GM21619 (cell line): ENCODE measurements around the gene VSIG10.
"Not testable (repeated sequence)": the region's sequence is repeated elsewhere in the genome, so short reads cannot be mapped to it uniquely, and the experiment has no call there.

Experiments
- ATAC-seq: cut with Tn5 transposase; IDR thresholded peaks from one replicate; pipeline ENCODE4 v1.9.1; 2021; ENCODE audit not compliant: unreplicated experiment

VSIG10 gene

GRCh38 chr12:118103601-118104382 lies at the start of gene VSIG10:
TSS of gene VSIG10 (minus strand) at chr12:118104011. CDS start at chr12:118103671, 340 bp downstream.
- peak; percentile 42 for ATAC-seq

- ATAC-seq: no peak
Observed at GRCh38 chr12:118151755-118152154, 47.9 kb upstream of the VSIG10 start.

- ATAC-seq: no peak
Observed at GRCh38 chr12:118150625-118151024, 46.8 kb upstream of the VSIG10 start.

GRCh38 chr12:118148287-118148686 lies 44.5 kb upstream of the VSIG10 start:
- no peak for ATAC-seq

- ATAC-seq: no peak
Observed at GRCh38 chr12:118145798-118146156, 42.0 kb upstream of the VSIG10 start.

- ATAC-seq: peak; percentile 66
Observed at GRCh38 chr12:118145113-118145797, 41.4 kb upstream of the VSIG10 start.

- ATAC-seq: no peak
Observed at GRCh38 chr12:118144499-118144898, 40.7 kb upstream of the VSIG10 start.

GRCh38 chr12:118140825-118141224 lies 37.0 kb upstream of the VSIG10 start:
- ATAC-seq: no peak

GRCh38 chr12:118137148-118137678 lies 33.4 kb upstream of the VSIG10 start:
- no peak for ATAC-seq

GRCh38 chr12:118136559-118137003 lies 32.8 kb upstream of the VSIG10 start:
- ATAC-seq: peak; percentile 38

GRCh38 chr12:118135788-118136558 lies 32.2 kb upstream of the VSIG10 start, which contains the start of gene PEBP1:
TSS of gene PEBP1 (plus strand) at chr12:118136124. CDS start at chr12:118136210, 86 bp downstream.
- peak; percentile 97 for ATAC-seq

GRCh38 chr12:118129436-118129835 lies 25.6 kb upstream of the VSIG10 start:
- ATAC-seq: not testable (repeated sequence)

- no peak for ATAC-seq
Observed at GRCh38 chr12:118127867-118128266, 24.1 kb upstream of the VSIG10 start.

GRCh38 chr12:118126119-118126757 lies 22.4 kb upstream of the VSIG10 start:
- ATAC-seq: no peak

GRCh38 chr12:118125743-118126118 lies 21.9 kb upstream of the VSIG10 start:
- ATAC-seq: no peak

GRCh38 chr12:118124333-118124874 lies 20.6 kb upstream of the VSIG10 start:
- ATAC-seq: no peak

- no peak for ATAC-seq
Observed at GRCh38 chr12:118122264-118122663, 18.5 kb upstream of the VSIG10 start.

GRCh38 chr12:118120579-118121363 lies 17.0 kb upstream of the VSIG10 start:
- ATAC-seq: peak; percentile 90

GRCh38 chr12:118119449-118119879 lies 15.7 kb upstream of the VSIG10 start:
- ATAC-seq: no peak

GRCh38 chr12:118109088-118109487 lies 5.3 kb upstream of the VSIG10 start:
- ATAC-seq: no peak
